ENCODE results near the gene SPIRE1.

SPIRE1 gene

DNA sequence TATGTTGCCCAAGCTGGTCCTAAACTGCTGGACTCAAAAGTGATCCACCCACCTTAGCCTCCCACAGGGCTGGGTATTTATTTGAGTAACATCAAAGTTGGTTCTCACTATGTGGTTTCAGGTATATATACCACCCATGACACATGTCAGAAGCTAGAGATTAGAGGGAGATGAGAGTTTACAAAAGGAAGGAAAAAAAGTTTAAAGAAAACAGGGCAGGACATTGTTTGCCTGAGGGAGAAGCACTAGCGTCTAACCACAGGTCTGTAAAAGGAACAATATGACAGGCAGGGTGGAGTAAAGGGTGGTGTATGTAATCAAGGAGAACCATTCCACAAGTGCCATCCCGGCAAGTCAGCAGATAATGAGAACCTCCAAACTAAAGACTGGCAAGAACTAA, 36.1 kb upstream of the SPIRE1 start:
- Histone ChIP-seq H3K9ac (ENCODE audit: low read length) (no peak overlapping the region), H3K4me2 (ENCODE audit: low read depth, low read length, poor library complexity, severe bottlenecking) (no peak overlapping the region), H3K9me2 (replicated peaks; ENCODE audit: insufficient read depth, low read length) (no peaks in the 10 kb centered on the region), H4K20me1 (ENCODE audit: low read depth, low read length) (no peaks in the 10 kb centered on the region), H3K27me3 (ENCODE audit: low read length) (no peaks in the 10 kb centered on the region), H3K27ac (ENCODE audit: low read depth, low read length) (no peak overlapping the region), H3K79me2 (ENCODE audit: insufficient read depth, low read length) (no peaks in the 10 kb centered on the region; the same call in 1 of the 2 replicates), H3K36me3 (ENCODE audit: low read length) (peaks cover 8% of the 10 kb centered on the region; the same call in 1 of the 2 replicates), H3K9me3 (ENCODE audit: insufficient read depth, low read length) (no peaks in the 10 kb centered on the region), H3F3A (ENCODE audit: insufficient read depth) (no peaks in the 10 kb centered on the region), H2AFZ (ENCODE audit: low read depth, low read length, severe bottlenecking) (no peak overlapping the region), H3K4me3 (ENCODE audit: insufficient read depth, low read length, poor library complexity, severe bottlenecking) (no peak overlapping the region)
- no peak for TF ChIP-seq EZH2phosphoT487 (conservative IDR thresholded peaks at IDR 0.05; ENCODE audit: low read length)
- TF ChIP-seq, protein P1, sequence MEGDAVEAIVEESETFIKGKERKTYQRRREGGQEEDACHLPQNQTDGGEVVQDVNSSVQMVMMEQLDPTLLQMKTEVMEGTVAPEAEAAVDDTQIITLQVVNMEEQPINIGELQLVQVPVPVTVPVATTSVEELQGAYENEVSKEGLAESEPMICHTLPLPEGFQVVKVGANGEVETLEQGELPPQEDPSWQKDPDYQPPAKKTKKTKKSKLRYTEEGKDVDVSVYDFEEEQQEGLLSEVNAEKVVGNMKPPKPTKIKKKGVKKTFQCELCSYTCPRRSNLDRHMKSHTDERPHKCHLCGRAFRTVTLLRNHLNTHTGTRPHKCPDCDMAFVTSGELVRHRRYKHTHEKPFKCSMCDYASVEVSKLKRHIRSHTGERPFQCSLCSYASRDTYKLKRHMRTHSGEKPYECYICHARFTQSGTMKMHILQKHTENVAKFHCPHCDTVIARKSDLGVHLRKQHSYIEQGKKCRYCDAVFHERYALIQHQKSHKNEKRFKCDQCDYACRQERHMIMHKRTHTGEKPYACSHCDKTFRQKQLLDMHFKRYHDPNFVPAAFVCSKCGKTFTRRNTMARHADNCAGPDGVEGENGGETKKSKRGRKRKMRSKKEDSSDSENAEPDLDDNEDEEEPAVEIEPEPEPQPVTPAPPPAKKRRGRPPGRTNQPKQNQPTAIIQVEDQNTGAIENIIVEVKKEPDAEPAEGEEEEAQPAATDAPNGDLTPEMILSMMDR (IDR thresholded peaks at IDR 0.05; ENCODE audit: insufficient read depth, low read length, poor library complexity, severe bottlenecking), result no peak

DNA sequence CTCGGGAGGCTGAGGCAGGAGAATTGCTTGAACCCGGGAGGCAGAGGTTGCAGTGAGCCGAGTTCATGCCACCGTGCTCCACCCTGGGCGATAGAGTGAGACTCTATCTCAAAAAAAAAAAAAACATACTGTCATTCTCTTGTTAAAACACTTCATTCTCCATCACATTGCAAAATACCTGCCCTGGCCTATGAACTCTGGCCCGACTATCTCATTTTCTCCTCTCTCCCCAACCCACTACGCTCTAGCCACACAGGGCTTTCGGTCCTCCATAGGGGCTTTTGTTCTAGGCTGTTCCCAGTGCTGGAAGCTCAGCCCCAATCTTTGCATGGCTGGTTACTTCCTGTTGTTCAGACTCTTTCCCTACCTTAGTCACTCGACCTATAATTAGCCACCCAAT, 34.3 kb upstream of the SPIRE1 start:
- Histone ChIP-seq H3K27me3 (ENCODE audit: low read length) (no peaks in the 10 kb centered on the region), H3K4me3 (ENCODE audit: insufficient read depth, low read length, poor library complexity, severe bottlenecking) (no peak overlapping the region), H3K27ac (ENCODE audit: low read depth, low read length) (no peak overlapping the region), H3F3A (ENCODE audit: insufficient read depth) (no peaks in the 10 kb centered on the region), H3K4me2 (ENCODE audit: low read depth, low read length, poor library complexity, severe bottlenecking) (no peak overlapping the region), H4K20me1 (ENCODE audit: low read depth, low read length) (no peaks in the 10 kb centered on the region), H3K79me2 (ENCODE audit: insufficient read depth, low read length) (no peaks in the 10 kb centered on the region; the same call in 1 of the 2 replicates), H3K36me3 (ENCODE audit: low read length) (0 out of 2 replicates have a peak, but pooled peaks cover 5% of the 10 kb centered on the region), H3K9me3 (ENCODE audit: insufficient read depth, low read length) (no peaks in the 10 kb centered on the region), H3K9me2 (replicated peaks; ENCODE audit: insufficient read depth, low read length) (no peaks in the 10 kb centered on the region), H2AFZ (ENCODE audit: low read depth, low read length, severe bottlenecking) (no peak overlapping the region), H3K9ac (ENCODE audit: low read length) (no peak overlapping the region)
- TF ChIP-seq, protein P1 (IDR thresholded peaks at IDR 0.05; ENCODE audit: insufficient read depth, low read length, poor library complexity, severe bottlenecking), result no peak
- TF ChIP-seq EZH2phosphoT487 (conservative IDR thresholded peaks at IDR 0.05; ENCODE audit: low read length), result no peak

DNA sequence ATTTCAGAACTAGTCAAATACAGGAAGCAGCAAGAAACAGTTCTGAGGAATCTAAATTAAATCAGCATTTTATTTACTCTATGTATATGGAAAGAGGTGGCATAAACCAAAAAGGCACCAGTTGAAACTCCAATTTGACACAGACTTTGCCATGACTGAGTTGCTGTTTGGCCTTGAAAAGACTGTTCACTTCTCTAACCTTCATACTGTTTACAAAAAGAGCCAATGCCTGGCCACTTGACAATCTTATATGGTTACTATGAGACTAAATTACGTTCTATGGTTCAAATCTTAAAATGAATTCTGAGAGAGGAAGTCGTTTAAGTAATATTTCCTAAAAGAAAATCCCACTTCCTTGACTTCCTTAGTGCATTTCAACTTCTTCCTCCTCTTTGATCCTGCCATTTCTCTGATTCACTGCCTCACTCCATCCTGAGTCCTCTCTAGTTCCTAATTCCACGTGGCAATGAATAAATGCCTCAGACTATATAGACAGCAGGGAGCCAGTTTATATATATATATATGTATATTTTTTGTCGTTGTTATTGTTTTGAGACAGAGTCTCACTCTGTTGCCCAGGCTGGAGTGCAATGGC, 31.4 kb upstream of the SPIRE1 start:
- Histone ChIP-seq H3K4me2 (ENCODE audit: low read depth, low read length, poor library complexity, severe bottlenecking) (no peak overlapping the region), H3K9me2 (replicated peaks; ENCODE audit: insufficient read depth, low read length) (no peaks in the 10 kb centered on the region), H3F3A (ENCODE audit: insufficient read depth) (no peaks in the 10 kb centered on the region), H3K9me3 (ENCODE audit: insufficient read depth, low read length) (no peaks in the 10 kb centered on the region), H3K9ac (ENCODE audit: low read length) (no peak overlapping the region), H3K27ac (ENCODE audit: low read depth, low read length) (no peak overlapping the region), H2AFZ (ENCODE audit: low read depth, low read length, severe bottlenecking) (no peak overlapping the region), H3K79me2 (ENCODE audit: insufficient read depth, low read length) (no peaks in the 10 kb centered on the region), H3K4me3 (ENCODE audit: insufficient read depth, low read length, poor library complexity, severe bottlenecking) (no peak overlapping the region), H3K27me3 (ENCODE audit: low read length) (no peaks in the 10 kb centered on the region), H4K20me1 (ENCODE audit: low read depth, low read length) (no peaks in the 10 kb centered on the region), H3K36me3 (ENCODE audit: low read length) (no peaks in the 10 kb centered on the region; the same call in 1 of the 2 replicates)
- TF ChIP-seq, protein P1 (IDR thresholded peaks at IDR 0.05; ENCODE audit: insufficient read depth, low read length, poor library complexity, severe bottlenecking), result no peak
- no peak for TF ChIP-seq EZH2phosphoT487 (conservative IDR thresholded peaks at IDR 0.05; ENCODE audit: low read length)
